ENCODE measurements around the gene GUCD1. TPM values are rescaled to one million over a fixed set of nuclear protein-coding genes. Genes with fewer than 3 reads are reported as not detected.

The GUCD1 gene
- total RNA-seq, 1 donor from 2014 or later: 64.9 TPM

- no peak overlapping the region for H3K27ac Mint-ChIP-seq (ENCODE audit: unreplicated experiment)
- no peaks in the 10 kb centered on the region for H3K9me3 Mint-ChIP-seq (ENCODE audit: unreplicated experiment)
Observed at GRCh38 chr22:24578355-24579257, 23.7 kb upstream of the GUCD1 start.

DNA sequence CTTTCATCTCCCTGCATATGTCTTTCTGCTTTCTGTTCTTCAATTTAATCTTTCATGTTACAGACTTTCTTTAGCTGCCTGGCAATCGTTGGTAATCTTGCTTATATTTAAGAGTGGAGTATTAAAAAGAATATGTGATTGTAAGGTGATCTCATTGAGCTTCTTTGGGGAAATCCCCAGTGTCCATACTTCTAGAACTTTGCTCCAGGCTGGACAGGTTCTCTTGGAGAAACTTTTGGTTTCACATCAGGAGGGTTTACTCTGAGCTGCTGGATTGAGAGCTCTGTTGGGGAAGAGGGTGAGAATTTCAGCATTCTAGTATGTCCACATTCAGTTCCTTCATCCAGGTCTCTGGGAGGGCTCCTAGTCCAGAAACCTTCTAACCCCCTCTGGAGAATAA lies 21.8 kb upstream of the GUCD1 start:
- no peak overlapping the region for H3K27ac Mint-ChIP-seq (ENCODE audit: unreplicated experiment)
- peaks cover 2% of the 10 kb centered on the region for H3K27me3 Mint-ChIP-seq (ENCODE audit: unreplicated experiment)
- DNase-seq: no peak
- H3K4me1 Mint-ChIP-seq (ENCODE audit: low read depth, unreplicated experiment): no peaks in the 10 kb centered on the region
- H3K9me3 Mint-ChIP-seq (ENCODE audit: unreplicated experiment): peaks cover 2% of the 10 kb centered on the region
- no peak for TF ChIP-seq CTCF (IDR thresholded peaks at IDR 0.05; ENCODE audit: partially characterized antibody, unreplicated experiment)
- H3K4me3 Mint-ChIP-seq (ENCODE audit: unreplicated experiment): no peak overlapping the region
- H3K36me3 Mint-ChIP-seq (ENCODE audit: unreplicated experiment): peaks cover 10% of the 10 kb centered on the region

More at GRCh38 chr22:24578355-24579257, 23.7 kb upstream of the GUCD1 start:
- TF ChIP-seq CTCF (IDR thresholded peaks at IDR 0.05; ENCODE audit: partially characterized antibody, unreplicated experiment): no peak
- peaks cover 6% of the 10 kb centered on the region for H3K36me3 Mint-ChIP-seq (ENCODE audit: unreplicated experiment)
- no peak for DNase-seq
- H3K4me1 Mint-ChIP-seq (ENCODE audit: low read depth, unreplicated experiment): no peaks in the 10 kb centered on the region
- peaks cover 2% of the 10 kb centered on the region for H3K27me3 Mint-ChIP-seq (ENCODE audit: unreplicated experiment)
- no peak overlapping the region for H3K4me3 Mint-ChIP-seq (ENCODE audit: unreplicated experiment)

- Mint-ChIP-seq H3K27ac (ENCODE audit: unreplicated experiment) (no peak overlapping the region), H3K4me1 (ENCODE audit: low read depth, unreplicated experiment) (no peaks in the 10 kb centered on the region), H3K4me3 (ENCODE audit: unreplicated experiment) (no peak overlapping the region), H3K27me3 (ENCODE audit: unreplicated experiment) (no peaks in the 10 kb centered on the region), H3K36me3 (ENCODE audit: unreplicated experiment) (peaks cover 10% of the 10 kb centered on the region), H3K9me3 (ENCODE audit: unreplicated experiment) (peaks cover 2% of the 10 kb centered on the region)
- TF ChIP-seq CTCF (IDR thresholded peaks at IDR 0.05; ENCODE audit: partially characterized antibody, unreplicated experiment): no peak
- DNase-seq: no peak
Observed at GRCh38 chr22:24571266-24571665, 16.3 kb upstream of the GUCD1 start.

GRCh38 chr22:24567668-24568067 lies 12.7 kb upstream of the GUCD1 start:
- Mint-ChIP-seq H3K4me1 (ENCODE audit: low read depth, unreplicated experiment) (peaks cover 4% of the 10 kb centered on the region), H3K36me3 (ENCODE audit: unreplicated experiment) (no peaks in the 10 kb centered on the region)

More at GRCh38 chr22:24567668-24568067, 12.7 kb upstream of the GUCD1 start:
- TF ChIP-seq CTCF (IDR thresholded peaks at IDR 0.05; ENCODE audit: partially characterized antibody, unreplicated experiment): no peak
- no peak overlapping the region for H3K27ac Mint-ChIP-seq (ENCODE audit: unreplicated experiment)
- H3K4me3 Mint-ChIP-seq (ENCODE audit: unreplicated experiment): no peak overlapping the region
- no peaks in the 10 kb centered on the region for H3K9me3 Mint-ChIP-seq (ENCODE audit: unreplicated experiment)
- H3K27me3 Mint-ChIP-seq (ENCODE audit: unreplicated experiment): no peaks in the 10 kb centered on the region
- no peak for DNase-seq
